NCI-H2029 (cell line): ENCODE measurements around the gene ARHGAP33.
A peak's percentile ranks its signal among the peaks of the same experiment; 100 is the strongest.
"Not testable (repeated sequence)": the region's sequence is repeated elsewhere in the genome, so short reads cannot be mapped to it uniquely, and the experiment has no call there.

ENCODE experiments used
- DNase-seq: peaks from one replicate; lab custom pipeline; 2025; lab: John Stamatoyannopoulos, UW

Gene ARHGAP33

GRCh38 chr19:35756377-35757230, 18.8 kb upstream of the ARHGAP33 start, which contains the start of gene HSPB6:
Gene HSPB6, minus strand, starts transcription at chr19:35757029. Its CDS starts 21 bp downstream, at chr19:35757008.
- no peak for DNase-seq

DNA sequence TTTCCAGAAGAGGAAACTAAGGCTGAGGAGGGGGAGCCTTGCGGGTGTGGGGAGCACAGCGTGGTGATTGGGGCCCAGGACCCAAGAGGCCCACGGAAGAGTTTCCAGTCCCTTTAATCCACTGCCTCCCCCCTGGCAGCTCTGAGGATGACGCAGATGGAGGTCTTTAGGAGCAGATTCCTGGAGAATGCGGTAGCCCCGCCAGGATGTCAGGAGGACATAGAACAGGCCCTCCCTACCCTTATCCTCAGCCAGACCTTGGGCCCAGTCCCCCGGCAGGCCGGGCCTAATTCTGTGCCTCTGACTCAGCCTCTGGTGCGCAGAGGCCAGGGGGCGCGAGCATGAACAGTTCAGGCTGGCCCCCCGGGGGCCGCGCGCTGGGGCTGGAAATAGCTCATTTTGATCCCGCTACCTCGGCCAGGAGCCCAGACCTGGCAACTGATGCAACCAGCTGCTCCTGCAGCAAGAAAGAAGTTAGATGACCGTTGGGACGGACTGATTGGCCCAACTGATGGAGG, 18.1 kb upstream of the ARHGAP33 start:
- peak; percentile 22 for DNase-seq

GRCh38 chr19:35757749-35758608, 17.4 kb upstream of the ARHGAP33 start, which contains the start of gene PROSER3:
Gene PROSER3, plus strand, starts transcription at chr19:35758176. Its CDS starts 40 bp downstream, at chr19:35758216.
- DNase-seq: peak; percentile 99

DNA sequence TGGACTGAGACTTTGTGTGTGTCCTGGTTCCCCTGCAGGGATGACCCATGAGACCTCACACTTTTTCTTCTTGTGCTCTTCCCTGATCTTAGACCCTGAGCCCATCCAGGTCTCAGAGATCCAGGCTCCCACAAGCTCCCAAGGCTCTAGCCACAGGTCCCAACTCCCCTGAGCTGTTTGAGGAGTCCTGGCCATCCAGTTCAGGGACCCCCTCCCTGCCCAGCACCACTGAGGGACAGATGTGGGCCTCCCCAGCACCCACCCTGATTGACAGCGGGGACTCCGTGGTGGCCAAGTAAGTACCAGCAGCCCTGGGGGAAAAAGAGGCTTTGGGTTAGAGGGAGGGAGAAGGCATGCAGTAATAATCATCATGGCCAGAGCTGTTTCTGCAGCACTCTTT, 15.7 kb upstream of the ARHGAP33 start:
- no peak for DNase-seq

GRCh38 chr19:35760711-35761349, 14.5 kb upstream of the ARHGAP33 start:
- no peak for DNase-seq

DNA sequence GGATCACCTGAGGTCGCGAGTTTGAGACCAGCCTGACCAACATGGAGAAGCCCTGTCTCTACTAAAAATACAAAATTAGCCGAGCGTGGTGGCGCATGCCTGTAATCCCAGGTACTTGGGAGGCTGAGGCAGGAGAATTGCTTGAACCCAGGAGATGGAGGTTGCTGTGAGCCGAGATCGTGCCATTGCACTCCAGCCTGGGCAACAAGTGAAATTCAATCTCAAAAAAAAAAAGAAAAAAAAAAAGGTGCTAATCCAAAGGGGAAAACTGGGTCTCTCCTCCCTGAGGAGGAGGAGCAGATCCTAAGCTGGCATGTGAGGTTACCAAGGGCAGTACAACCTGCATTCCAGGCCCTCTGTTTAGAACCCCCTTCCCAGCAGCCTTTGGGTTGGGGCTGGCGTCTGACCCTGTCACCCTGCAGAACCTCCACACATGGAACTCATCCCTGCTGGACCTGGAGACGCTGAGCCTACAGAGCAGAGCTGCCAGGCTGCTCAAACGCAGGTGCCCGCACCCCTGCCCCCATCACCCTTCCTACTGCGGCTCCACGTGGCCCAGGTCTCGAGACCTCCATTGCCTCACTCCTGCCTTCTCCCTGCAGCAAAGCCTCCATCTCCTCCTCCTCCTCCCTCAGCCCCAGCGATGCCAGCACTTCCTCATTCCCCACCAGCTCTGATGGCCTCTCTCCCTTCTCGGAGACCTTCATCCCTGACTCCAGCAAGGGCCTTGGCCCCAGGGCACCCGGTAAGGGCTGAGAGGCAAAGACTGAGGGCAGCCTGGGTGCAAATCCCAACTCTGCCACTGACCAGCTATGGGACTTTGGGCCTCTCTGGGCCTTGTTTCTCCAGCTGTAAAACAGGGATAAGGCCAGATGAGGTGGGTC, 10.7 kb upstream of the ARHGAP33 start:
- DNase-seq: no peak

GRCh38 chr19:35766571-35767104, 8.7 kb upstream of the ARHGAP33 start:
- no peak for DNase-seq

DNA sequence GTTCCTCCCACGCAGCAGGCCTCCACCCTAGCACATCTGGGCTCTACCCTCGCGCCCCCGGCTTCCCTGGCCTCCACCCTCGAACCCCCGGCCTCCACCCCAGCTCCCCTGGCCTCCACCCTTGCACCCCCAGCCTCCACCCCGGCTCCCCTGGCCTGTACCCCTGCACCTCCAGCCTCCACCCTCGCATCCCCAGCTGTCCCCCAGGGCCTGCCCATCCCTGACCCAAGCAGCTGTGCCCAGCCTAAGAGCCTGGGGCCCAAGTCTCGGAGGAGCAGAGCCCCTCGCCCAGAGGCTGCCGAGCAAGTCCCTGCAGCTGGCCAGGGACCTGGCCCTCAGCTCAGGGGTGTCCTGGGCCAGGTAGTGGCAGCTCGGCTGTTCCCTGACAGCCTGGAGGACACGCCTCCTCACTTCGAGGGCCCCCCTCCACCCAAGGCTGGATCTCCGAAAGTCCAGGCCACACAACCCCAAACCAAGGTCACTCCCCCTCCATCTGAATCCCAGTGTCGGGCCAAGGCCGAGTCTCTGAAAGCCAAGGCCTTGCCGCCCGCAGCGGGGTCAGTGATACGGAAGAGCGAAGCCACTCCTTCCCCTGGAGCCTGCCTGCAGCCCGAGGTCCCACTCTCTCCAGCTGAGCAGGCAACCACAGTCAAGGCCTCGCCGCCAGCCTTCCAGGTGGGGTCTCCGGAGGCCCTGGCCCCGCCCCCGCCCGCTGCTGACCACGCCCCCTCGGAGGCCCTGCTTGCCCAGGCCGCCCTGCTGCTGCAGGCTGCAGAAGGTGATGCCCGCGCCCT, 7.9 kb upstream of the ARHGAP33 start:
- DNase-seq: no peak

DNA sequence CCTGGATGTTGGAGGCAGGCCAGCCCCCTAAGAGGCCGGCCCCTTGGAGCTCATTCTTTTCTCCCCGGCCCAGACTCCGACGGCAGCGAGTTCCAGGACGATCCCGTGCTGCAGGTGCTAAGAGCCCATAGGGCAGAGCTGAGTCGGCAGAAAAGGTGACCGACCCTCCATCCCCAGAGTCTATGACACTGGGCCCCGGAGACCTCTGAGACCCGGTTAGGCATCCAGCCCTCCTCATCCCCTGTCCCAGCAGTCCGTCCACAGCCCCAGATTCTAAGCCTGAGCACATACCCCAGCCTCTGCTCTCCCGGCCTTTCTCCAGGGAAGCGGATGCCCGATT, 7.3 kb upstream of the ARHGAP33 start:
- no peak for DNase-seq

DNA sequence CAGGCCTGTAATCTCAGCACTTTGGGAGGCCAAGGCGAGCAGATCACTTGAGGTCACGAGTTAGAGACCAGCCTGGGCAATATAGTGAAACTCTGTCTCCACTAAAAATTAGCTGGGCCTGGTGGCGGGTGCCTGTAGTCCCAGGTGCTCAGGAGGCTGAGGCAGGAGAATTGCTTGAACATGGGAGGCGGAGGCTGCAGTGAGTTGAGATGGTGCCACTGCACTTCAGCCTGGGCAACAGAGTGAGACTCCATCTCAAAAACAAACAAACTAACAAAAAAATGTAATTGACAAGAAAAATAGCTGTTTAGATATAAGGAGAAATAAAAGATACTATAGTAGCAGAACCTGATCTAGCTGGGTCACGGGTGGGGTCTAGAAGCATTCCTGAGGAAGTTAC, 3.0 kb upstream of the ARHGAP33 start:
- DNase-seq: not testable (repeated sequence)

DNA sequence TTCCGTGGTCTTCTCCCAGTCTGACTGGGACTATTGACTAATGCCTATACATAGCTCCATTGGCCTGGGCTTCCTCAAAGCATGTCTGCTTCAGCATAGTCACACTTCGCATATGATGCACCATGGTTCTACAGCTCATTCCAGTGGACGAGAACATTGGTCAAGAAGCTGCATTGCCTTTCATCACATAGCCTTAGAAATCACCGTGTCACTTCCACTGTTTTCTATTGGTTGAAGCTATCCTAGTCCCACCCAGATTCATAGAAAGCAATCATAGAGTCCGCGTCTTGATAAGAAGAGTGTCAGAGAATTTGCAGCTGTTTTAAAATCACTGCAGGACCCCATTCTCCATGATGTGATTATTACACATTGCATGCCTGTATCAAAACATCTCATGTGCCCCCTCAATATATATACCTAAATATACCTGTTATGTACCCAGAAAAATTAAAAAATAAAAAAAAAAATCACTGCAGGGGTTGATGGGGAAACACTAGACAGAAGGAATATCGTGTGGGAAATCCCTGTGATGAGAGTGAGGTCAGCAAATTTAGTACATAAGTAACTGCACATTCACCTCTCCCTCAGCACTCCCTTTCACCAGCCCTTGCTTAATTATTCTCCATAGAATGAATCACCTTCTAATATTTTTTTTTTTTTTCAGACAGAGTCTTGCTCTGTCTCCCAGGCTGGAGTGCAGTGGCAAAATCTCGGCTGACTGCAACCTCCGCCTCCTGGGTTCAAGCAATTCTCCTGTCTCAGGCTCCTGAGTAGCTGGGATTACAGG, 2.2 kb upstream of the ARHGAP33 start:
- no peak for DNase-seq

GRCh38 chr19:35774274-35775045, 904 bp upstream of the ARHGAP33 start:
- no peak for DNase-seq

- no peak for DNase-seq
These were observed 392 bp upstream of the ARHGAP33 start for GRCh38 chr19:35775046-35775297.

DNA sequence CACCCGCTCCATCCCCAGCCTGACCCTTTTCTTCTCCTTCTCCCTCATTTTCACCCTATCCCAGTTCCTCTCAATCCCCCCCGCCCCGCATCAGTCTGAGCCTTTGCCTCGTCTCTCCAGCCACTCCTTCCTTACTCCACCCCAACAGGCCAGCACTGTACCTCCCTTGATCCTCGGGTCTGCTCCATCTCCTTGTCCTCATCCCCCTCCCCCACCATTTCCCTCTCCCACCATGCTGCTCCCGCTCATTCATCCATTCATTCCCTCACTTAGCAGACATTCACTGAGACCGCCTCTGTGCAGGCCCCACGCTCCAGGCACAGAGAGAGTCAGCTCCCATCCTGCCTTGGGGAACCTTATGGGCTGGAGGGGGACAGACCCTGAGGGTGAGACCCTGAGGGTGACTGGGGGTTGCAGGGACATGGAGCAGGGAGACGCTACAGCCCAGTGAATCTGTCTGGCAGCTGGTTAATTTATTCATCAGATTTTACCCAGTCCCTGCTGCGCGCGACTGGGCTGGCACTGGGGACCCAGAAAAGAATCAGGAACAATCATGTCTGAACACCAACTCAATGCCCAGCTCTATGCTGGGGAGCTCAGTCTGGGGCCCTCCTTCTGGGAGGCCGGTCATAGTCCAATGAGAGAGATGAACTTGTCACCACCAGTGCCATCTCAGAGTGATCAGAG, 881 bp downstream of the ARHGAP33 start:
- DNase-seq: no peak

DNA sequence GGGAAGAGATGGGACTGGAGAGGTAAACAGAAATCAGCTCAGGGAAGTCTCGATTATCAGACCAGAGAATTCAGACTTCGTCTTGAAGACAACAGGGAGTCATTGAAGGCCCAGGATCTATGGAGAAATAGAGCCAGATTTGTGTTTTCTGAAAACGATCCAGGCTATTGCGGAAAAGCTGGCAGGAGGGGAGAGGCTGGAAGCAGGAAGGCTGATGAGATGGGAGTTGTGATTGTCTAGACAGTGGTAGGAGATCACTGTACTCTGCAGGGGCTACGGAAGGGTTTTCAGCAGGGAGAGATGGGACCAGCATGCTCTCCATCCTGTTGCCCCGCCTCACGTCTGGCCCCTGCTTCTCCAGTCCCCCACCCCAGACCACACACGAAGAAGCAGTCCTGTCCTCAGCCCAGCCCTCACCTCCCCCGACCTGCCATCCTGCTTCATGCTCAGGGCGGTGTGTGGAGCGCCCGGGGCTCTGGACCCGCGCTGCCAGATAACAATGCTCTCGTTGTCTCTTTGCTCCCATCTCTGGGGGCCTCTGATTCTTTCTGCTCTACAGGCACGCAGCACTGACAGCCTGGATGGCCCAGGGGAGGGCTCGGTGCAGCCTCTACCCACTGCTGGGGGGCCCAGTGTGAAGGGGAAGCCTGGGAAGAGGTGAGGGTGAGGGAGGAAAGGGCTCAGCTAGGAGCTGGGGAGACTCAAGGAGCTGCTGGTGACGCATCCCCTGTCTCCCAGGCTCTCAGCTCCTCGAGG, 1.9 kb downstream of the ARHGAP33 start:
- DNase-seq: no peak

GRCh38 chr19:35777961-35778360, 2.6 kb downstream of the ARHGAP33 start:
- no peak for DNase-seq

- no peak for DNase-seq
These were observed 3.7 kb downstream of the ARHGAP33 start for GRCh38 chr19:35779033-35779432.
